Measurements from ENCODE around the gene RBM38.

Gene RBM38

DNA sequence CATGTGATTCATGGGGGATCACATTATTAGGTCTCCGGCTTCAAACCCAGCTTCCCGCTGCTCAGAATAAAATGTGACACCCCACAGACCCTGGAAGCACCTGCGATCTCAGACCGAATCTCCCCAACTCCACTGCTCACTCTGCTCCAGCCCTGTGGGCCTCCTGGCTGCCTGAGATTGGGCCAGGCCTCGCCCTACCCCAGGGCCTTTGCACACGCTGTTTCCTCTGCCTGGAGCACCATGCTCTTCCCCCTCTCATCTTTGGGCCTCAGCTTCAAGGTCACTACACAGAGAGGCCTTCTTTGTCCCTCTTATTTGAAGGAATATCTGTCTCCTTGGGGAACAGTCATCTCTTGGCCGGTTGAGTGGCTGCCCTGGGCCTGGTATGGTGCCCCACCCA, 48.8 kb downstream of the RBM38 start:
- DNase-seq: no peak

DNA sequence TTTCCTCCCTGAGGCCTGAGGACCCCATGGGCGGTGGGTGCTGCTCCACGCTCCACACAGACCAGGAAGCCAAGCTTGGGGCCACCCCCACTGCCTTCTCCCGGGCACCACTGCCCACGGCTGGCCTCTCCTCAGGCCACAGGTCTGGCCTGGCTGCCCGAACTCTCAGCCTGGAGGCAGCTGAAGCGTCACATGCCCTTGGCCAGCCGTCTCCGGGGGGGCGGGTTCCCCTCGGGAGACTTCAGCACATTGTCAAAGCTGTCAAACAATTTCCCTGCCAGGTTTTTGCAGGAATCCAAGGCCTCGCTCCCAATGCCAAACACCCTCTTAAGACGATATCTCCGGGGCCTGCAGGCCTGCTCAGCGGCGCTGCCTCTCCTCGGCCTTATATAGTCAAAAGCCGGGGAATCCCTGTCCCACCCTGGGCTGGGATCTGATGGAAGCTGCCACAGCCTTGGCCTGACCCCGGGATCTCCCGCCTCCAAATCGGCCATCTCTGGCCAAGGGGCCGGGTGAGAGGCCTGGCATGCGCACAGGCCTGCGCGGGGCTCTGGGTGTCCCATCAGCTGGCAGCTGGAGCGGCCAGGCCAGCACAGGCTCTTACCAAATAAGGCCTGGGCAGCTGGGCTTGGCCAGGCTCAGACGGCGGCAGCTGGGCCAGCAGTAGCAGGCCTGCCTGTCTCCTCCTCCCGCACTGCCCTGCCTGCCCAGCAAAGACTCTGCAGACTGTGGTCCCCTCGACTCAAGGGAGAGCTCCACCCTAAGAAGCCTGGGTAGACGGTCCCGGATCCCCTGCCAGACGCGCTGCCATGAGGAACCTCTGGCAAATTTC, 49.7 kb downstream of the RBM38 start:
- no peak for DNase-seq

DNA sequence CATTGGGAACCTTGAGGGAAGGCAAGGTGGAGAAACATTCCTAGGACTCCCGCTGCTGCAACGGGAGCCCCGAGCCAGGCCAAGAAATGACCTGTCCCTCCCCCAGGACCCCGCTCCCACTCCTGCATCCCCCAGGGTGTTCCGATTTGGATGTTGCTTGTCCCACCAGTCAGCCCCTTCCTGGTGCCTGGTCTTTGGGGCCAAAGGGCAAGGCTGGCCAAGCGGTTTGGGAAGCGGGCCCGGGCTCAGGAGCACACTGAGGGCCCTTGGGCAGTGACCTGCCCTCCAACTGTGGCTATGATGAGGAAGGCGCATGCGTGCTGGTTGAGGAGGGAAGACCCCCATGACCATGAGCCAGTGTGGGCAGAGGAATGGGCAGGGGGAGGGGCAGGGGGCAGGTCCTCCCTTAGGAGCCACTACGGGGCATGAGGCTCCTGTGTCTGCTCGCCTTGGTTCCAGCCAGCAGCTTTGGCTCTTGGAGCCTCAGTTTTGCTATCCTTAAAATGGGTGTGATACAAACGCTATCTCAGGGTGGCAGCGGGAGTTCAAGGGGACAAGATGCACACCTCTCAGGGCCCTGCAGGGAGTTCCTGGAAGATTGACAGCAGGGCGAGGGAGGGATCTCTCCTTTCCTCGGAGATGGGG, 50.4 kb downstream of the RBM38 start:
- no peak for DNase-seq

DNA sequence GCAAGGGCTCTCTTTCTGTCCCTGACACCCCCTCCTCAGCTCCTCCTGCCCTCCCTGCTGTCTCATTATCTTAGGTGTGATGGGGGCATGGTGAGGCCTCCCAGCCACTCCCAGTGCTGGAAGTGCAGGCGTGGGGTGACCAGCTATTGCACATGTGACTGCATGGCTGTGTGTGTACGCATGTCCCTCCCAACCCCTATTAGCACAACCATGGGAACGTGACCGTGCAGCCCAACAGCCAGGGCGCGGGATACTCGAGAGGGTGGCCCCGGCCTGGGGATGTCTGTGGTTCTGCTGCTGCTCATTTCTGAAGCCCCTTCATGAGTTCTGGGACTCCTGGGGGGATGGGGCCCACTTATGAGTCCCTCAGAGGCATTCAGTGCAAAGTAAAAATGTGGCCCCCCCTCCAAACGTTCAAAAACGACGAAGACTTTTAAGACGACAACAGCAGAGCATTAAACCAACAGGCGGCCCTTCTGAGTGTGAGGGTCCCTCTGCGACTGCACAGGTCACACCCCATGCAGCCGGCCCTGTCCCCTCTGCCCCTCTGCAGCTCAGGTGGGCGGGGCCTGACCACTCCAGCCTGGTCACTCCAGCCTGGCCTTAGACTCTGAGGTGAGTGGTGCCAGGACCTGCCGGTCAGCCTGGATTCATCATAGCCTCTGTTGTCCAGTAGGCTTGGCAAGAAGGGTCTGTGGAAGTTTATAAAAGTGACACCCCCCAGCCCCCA, 51.1 kb downstream of the RBM38 start:
- no peak for DNase-seq

DNA sequence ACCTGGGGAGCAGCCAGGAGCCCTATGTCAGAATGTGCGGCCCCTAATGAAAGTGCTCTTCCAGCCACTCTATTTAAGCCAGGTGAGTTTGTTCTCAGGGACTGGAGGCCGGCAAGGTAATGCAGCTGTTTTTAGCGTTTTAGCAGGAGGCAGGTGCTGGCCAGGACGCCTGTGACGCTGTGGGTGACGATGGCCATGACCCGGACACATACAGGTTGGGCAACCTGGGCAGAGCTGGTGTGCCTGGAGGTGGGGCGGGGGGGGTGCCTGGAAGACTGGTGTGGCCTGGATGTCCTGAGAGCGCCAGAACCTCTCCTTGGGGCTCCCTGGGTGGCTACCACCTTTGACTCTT, 51.7 kb downstream of the RBM38 start:
- DNase-seq: no peak

DNA sequence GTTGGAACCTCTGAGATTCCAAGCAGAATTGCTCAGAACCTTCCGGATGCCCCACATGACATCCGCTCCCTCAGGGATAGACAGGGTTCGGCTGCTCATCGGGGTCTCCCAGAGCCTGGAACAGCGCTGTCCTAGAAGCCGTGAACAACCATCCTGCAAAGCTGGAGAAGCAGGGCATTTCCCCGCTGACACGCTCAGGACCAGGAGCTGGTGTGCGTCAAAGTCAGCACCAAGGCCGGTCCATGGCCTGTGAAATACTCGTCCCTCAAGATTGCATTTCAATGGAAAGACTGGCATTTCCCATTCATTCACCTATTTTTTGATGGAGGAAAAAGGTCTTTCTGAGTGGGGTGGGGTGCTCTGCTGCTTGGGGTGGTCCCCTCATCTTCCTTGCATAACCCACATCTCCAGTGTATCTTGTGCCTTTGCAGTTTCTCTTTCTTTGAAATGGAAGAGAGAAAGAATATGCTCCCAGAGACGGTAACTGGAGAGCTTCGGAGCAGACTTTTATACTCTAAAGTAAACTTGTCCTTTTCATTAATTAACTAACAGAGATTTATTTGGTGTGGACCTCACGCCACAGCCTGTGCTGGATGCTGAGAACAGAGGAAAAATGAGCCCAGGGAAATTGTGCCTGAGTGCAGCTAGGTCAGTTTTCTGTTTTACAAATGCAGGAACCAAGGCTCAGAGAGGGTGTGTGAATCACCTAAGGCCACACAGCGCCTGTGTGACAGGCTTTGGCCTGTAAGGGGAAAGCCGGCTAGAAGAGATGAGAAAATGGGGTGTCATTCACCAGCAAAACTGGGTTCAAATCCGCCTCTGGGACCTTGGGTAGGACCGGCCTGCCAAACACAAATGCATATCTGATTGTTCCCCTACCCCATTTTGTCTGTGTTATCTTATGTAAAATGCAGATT, 52.4 kb downstream of the RBM38 start:
- DNase-seq: no peak

DNA sequence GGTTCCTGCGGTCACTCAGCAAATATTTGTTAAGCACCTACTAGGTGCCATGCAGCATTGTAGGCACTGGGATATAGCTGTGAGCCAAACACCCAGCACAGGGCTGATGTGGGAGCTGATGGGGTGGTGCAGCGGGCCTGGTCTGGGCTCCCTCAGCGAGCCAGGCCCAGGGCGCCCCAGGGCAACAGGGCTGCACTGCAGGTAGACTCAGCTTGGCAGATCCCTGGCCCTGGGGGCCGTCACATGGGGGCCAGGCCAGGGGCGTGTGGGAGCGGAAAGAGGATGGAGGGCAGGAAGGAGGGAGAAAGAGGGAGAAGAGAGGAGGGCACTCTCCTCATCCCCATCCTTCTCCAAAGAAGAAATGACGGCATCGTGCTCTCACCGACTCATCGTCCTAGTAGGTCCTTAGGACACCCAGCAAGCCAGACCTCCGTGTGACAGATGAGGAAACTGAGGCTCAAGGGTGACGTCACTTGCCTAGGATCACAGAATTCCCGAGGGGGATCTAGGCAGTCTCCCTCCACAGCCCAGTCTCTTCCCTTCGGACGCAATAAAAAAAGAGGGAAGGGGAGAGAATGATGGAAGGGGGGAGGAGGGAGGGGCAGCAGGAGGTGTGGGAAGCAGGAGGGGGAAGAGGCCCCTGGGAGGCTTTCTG, 53.3 kb downstream of the RBM38 start:
- DNase-seq: no peak

GRCh38 chr20:57445298-57445697, 54.1 kb downstream of the RBM38 start:
- DNase-seq: no peak

GRCh38 chr20:57445774-57446173, 54.6 kb downstream of the RBM38 start:
- DNase-seq: no peak

- DNase-seq: no peak
These were observed 57.7 kb downstream of the RBM38 start for GRCh38 chr20:57448764-57449354.

DNA sequence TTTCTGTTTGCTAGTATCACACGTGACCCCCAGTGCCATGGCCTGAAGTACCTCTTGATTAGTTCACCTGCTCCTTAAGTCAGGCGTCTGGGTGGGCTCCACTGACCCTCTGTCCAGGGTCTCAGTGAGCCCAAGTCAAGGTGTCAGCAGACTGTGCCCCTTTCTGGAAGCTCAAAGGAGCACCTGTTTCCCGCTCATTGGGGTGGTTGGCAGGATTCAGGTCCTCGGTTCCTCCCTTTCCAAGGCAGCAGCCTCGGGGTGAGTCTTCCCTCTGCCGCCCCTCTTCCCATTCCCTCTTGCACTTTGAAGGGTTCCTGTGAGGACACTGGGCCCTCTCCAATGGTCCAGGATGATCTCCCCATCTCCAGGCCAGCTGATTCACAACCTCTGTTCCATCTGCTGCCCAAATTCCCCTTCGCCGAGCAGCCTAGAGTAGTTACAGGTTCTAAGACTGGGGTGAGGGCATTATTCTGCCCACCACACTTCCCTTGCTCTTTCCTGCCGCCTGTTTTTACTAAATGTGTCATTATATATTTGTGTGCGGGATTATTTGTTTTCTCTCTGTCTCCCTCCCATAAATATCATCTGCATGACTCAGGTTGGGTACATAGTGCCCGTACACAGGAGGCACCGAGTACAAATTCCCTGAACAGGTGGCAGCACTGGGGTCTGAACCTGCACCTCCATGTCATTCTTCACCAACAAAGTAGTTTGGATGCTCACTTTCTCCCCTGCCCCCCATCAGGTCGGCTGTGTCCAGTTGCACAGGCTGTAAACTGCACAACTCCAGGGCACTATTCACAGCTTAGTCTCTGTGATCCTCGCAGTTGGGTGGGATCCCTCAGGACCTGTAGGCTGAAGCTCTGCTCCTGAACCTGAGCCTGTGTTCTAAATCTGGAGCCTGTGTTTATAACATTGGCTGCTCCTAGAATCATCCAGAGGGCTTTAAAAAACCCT, 58.5 kb downstream of the RBM38 start:
- no peak for DNase-seq

- no peak for DNase-seq
These were observed 59.2 kb downstream of the RBM38 start for GRCh38 chr20:57450419-57450818.

DNA sequence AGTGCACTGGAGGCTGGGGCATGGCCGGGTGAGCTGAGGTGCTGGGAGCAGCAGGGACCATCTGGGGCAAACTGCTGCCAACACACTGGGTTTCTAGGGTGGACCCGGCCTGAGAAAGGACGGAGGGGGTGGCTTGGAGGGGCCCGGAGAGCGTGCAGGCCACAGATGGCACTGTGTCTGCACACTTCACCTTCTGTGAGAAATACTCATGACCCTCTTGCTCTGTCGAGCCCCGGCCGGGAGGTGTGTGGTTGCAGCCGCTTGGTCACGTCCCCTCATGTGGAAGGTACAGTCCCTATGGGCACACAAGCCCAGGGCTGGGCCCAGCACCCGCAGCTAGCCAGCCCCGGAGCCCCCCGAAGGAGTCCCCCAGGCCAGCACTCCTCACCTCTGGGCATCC, 59.7 kb downstream of the RBM38 start:
- DNase-seq: no peak

DNA sequence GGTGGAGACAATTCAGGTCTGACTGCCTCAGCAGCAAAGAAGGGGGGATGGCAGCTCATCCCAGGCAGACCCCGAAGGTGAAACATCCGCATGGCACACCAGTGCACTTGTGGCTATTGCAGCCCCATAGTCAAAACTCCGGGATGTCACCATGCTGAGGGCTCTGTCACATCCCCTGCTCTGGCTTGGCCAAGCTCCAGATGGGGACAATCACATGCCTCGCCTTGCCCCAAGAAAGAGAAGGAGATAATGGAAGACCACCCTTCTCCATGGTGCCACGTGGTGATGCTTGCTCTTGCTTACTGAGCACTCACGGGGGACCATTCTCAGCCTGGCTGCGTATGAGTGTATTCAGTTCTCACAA, 60.2 kb downstream of the RBM38 start:
- no peak for DNase-seq

- DNase-seq: no peak
These were observed 60.8 kb downstream of the RBM38 start for GRCh38 chr20:57451795-57452661.

GRCh38 chr20:57455386-57455785, 64.2 kb downstream of the RBM38 start:
- DNase-seq: no peak

DNA sequence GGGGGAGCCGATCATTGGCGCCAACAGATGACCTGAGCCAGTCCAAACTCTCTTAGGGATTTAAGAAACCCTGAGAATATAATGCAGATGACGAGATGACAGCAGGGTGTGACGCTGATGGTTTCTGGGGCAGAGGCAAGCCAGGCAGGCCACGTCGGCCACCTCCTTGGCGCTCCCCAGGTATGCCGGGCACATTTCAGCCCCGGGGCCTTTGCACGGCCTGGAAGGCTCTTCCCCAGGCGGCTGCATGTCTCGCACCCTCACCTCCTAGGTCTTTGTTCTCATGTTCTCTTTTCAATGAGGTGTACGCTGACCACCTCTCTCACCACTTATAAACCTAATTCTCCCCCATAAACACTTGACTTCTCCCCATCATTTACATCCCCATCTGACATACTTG, 64.9 kb downstream of the RBM38 start:
- no peak for DNase-seq

DNA sequence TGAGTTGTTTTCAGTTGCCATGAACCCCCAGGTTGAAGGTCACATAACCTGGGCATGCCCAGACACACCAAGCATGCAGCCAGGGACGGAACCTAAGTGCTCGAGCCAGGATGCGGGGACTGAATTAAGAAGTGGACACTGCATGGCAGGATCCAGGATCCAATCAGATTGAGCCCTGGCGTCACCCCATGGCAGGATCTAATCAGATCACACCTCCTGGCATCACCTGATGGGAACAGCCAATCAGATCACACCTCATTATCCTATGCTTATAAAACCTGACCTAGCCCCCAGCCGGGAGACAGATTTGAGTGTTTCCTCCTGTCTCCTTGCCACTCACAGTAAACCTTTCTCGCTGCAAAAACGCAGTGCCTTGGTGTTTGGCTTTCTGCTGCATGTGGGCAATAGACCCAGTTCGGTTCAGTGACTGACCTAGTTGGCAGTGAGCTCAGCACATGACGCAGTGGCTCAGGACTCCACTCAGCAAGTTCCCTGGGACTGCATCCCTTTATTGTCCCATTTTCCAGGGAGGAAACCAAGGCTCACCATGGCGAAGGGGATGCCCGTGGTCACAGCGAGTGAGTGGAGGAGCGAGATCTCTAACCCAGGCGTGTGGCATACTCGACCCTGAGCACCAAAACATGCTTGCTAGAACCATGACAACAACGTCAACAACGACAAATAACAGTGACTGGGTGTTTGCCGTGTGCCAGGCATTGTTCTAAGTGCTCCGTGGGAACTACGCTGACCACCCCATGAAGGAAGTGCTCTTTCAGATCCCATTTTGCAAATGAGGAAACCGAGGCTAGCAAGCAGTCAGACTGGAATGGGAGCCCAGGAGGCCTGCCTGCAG, 66.3 kb downstream of the RBM38 start:
- DNase-seq: no peak
